GM19395 (cell line): ENCODE data around the gene ZNF853.
"Not testable (repeated sequence)": the region's sequence is repeated elsewhere in the genome, so short reads cannot be mapped to it uniquely, and the experiment has no call there.

ENCODE experiments used
- ATAC-seq: cut with Tn5 transposase; IDR thresholded peaks from one replicate; pipeline ENCODE4 v1.9.1; 2021; ENCODE audit warnings: mild to moderate bottlenecking, moderate library complexity; ENCODE audit not compliant: unreplicated experiment

Gene ZNF853

GRCh38 chr7:6650521-6651011 is 35.2 kb downstream of the ZNF853 start:
- ATAC-seq: no peak

DNA sequence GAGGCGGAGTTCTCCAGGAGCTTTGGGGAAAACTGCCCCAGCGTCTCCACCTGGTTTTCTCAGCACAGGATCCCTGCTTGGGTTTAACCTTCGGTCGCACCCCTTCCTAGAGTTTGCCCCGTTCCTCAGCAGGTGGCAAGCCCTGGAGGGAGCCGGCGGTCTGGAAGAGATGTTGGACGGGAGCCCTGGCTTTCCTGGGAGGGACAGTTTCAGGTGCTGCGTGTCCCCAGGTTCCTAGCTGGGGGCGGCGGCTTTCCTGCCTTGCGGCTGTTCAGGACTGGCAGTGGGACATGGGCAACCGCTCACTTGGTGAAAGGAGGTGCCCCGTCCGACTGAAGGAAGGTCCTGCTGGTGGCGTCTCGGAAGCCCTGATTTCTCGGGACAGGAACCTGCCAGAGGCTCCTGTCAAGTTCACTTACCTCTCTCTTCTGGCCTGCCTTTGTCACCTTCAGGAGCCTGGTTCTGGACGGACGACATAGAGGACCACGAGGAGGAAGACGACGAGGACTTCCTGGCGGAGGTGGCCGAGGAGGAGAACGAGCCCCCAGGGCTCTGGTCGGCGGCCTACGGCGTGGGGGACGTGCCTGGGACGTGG is 36.5 kb downstream of the ZNF853 start:
- ATAC-seq: no peak

GRCh38 chr7:6652446-6653011 is 37.1 kb downstream of the ZNF853 start:
- no peak for ATAC-seq

DNA sequence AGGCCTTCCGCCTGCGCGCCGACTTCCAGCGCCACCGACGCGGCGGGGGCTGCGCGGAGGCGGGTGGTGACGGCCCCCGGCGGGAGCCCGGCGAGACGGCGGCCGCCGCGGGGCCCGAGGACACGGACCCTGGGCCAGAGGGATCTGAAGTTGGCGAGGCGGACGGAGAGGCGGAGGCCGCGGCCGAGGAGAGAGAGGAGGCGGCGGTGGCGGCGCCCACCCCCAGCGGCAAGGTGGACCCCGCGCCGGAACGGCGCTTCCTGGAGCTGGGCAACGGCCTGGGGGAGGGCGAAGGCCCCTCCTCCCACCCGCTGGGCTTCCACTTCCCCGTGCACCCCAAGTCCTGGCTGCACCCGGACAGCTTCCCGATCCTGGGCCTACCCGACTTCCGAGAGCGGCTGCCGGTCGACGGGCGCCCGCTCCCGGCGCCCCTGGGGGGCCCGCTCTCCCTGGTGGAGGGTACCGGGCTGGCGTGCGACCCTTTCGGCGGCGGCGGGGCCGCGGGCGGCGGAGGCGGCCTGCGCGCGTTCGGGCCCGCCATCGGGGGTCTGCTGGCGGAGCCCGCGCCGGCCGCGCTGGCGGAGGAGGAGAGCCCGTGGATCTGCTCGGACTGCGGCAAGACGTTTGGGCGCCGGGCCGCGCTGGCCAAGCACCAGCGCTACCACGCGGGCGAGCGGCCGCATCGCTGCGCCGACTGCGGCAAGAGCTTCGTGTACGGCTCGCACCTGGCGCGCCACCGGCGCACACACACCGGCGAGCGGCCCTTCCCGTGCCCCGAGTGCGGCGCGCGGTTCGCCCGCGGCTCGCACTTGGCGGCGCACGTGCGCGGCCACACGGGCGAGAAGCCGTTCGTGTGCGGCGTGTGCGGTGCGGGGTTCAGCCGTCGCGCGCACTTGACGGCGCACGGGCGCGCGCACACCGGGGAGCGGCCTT is 37.9 kb downstream of the ZNF853 start:
- ATAC-seq: no peak

DNA sequence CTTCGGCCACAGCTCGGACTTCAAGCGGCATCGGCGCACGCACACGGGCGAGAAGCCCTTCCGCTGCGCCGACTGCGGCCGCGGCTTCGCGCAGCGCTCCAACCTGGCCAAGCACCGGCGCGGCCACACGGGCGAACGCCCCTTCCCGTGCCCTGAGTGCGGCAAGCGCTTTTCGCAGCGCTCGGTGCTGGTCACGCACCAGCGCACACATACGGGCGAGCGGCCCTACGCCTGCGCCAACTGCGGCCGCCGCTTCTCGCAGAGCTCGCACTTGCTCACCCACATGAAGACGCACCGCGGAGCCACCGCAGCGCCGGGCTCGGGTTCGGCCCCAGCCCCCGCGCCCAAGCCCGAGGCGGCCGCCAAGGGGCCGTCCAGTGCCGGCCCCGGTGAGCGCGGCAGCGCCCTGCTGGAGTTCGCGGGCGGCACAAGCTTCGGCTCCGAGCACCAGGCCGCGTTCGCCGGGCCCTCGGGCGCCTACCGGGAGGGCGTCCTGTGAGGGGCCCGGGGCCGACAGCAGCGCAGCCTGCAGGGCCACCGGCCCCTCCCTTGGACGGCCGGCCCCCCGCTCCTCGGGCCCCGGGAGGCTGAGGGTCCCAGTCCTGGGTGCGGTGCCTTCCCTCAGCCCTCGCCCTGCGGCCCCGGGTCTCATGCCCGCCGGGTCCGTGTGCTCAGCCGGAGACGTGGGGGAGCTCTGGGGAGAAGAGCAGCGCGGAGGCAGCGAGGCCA is 38.9 kb downstream of the ZNF853 start:
- no peak for ATAC-seq

- no peak for ATAC-seq
Observed at GRCh38 chr7:6654842-6655610, 39.6 kb downstream of the ZNF853 start.

GRCh38 chr7:6655636-6656385 is 40.4 kb downstream of the ZNF853 start:
- no peak for ATAC-seq

GRCh38 chr7:6656413-6656812 is 41.0 kb downstream of the ZNF853 start:
- ATAC-seq: no peak

- ATAC-seq: no peak
Observed at GRCh38 chr7:6658618-6659345, 43.4 kb downstream of the ZNF853 start.

DNA sequence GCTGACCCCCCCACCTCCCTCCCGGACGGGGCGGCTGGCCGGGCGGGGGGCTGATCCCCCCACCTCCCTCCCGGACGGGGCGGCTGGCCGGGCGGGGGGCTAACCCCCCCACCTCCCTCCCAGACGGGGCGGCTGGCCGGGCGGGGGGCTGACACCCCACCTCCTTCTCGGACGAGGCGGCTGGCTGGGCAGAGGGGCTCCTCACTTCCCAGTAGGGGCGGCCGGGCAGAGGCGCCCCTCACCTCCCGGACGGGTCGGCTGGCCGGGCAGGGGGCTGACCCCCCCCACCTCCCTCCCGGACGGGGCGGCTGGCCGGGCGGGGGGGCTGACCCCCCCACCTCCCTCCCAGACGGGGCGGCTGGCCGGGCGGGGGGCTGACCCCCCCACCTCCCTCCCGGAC is 55.4 kb downstream of the ZNF853 start:
- ATAC-seq: not testable (repeated sequence)
